CD14-positive monocyte (primary cell): ENCODE measurements around the gene UBE2E2. TPM values are rescaled to one million over a fixed set of nuclear protein-coding genes. Genes with fewer than 3 reads are reported as not detected.

Experiments
- DNase-seq, 3 donors: peaks; one replicate each; pipeline ENCODE4 v3.0.0-alpha.2; 2011 to 2022
- H2AFZ ChIP-seq: 2 replicates; pipeline ENCODE4 v1.6.0; 2012; ENCODE audit warnings: mild to moderate bottlenecking, low read depth, low read length, inconsistent platforms; ENCODE audit not compliant: insufficient read depth, poor library complexity, severe bottlenecking
- H3K27ac ChIP-seq, 2 donors: 1 replicate in 1 of 2; 2 replicates in 1 of 2; pipeline ENCODE4 v1.5.1; 2012 to 2013; ENCODE audit warnings: low read length in 2 of 2, control low read depth in 1 of 2, inconsistent platforms in 1 of 2, low read depth in 1 of 2, mild to moderate bottlenecking in 1 of 2
- H3K27me3 ChIP-seq, 2 donors: one replicate each; pipeline versions ENCODE4 v1.6.0 to v1.6.1; 2011 to 2013; ENCODE audit warnings: low read length in 2 of 2; ENCODE audit not compliant: control insufficient read depth in 2 of 2, insufficient read depth in 2 of 2
- H3K36me3 ChIP-seq, 2 donors: replicated peaks in 1 of 2; 1 replicate in 1 of 2; 2 replicates in 1 of 2; pipeline versions ENCODE4 v1.5.1 to v1.6.1; 2012 to 2013; ENCODE audit warnings: low read length in 2 of 2, control low read depth in 1 of 2, inconsistent platforms in 1 of 2, mild to moderate bottlenecking in 1 of 2; ENCODE audit not compliant: insufficient read depth in 2 of 2, control insufficient read depth in 1 of 2
- H3K4me1 ChIP-seq, 2 donors: 1 replicate in 1 of 2; 2 replicates in 1 of 2; pipeline versions ENCODE4 v1.5.1 to v1.6.1; 2012 to 2013; ENCODE audit warnings: low read length in 2 of 2, control low read depth in 1 of 2, inconsistent platforms in 1 of 2, mild to moderate bottlenecking in 1 of 2, moderate library complexity in 1 of 2; ENCODE audit not compliant: insufficient read depth in 2 of 2, control insufficient read depth in 1 of 2
- H3K4me2 ChIP-seq: replicated peaks from 2 replicates; pipeline ENCODE3; 2012; ENCODE audit warnings: low read length, moderate library complexity, mild to moderate bottlenecking; ENCODE audit not compliant: poor library complexity, severe bottlenecking; ENCODE audit errors: extremely low read depth
- H3K4me3 ChIP-seq, 3 experiments: fragments of 200-600 bp in 1 of 3; sonication (generic) in 1 of 3; replicated peaks in 1 of 3; 1 replicate in 2 of 3; 2 replicates in 1 of 3; pipeline ENCODE4 v1.5.1; 2011 to 2013; ENCODE audit warnings: low read length in 3 of 3, mild to moderate bottlenecking in 3 of 3, control low read depth in 2 of 3, low read depth in 2 of 3, inconsistent platforms in 1 of 3, moderate library complexity in 1 of 3
- H3K79me2 ChIP-seq: 2 replicates; pipeline ENCODE4 v1.6.0; 2012; ENCODE audit warnings: mild to moderate bottlenecking, control low read depth, inconsistent platforms, low read length, moderate library complexity; ENCODE audit not compliant: insufficient read depth
- H3K9ac ChIP-seq: 2 replicates; pipeline ENCODE4 v1.6.0; 2017; ENCODE audit warnings: low read length, mild to moderate bottlenecking; ENCODE audit not compliant: insufficient read depth, poor library complexity, severe bottlenecking
- H3K9me3 ChIP-seq, 2 donors: replicated peaks in 1 of 2; 1 replicate in 1 of 2; 2 replicates in 1 of 2; pipeline versions ENCODE4 v1.5.1 to v1.6.1; 2012 to 2013; ENCODE audit warnings: low read length in 2 of 2, control low read depth in 1 of 2; ENCODE audit not compliant: control insufficient read depth in 1 of 2, insufficient read depth in 1 of 2
- H4K20me1 ChIP-seq: 2 replicates; pipeline ENCODE4 v1.6.0; 2012; ENCODE audit warnings: mild to moderate bottlenecking, low read length, control low read depth, moderate library complexity; ENCODE audit not compliant: insufficient read depth
- H3K27ac Mint-ChIP-seq, 7 donors: one replicate each; pipeline ENCODE4 v1.8.0; 2020; ENCODE audit warnings: mild to moderate bottlenecking in 7 of 7, mixed read lengths in 7 of 7, moderate library complexity in 6 of 7, inconsistent platforms in 2 of 7
- H3K27me3 Mint-ChIP-seq, 3 donors: one replicate each; pipeline ENCODE4 v1.8.0; 2021 to 2022; ENCODE audit warnings: low read depth in 3 of 3, mild to moderate bottlenecking in 3 of 3, mixed read lengths in 3 of 3, moderate library complexity in 3 of 3, inconsistent platforms in 1 of 3
- H3K36me3 Mint-ChIP-seq, 2 donors: one replicate each; pipeline ENCODE4 v1.8.0; 2020; ENCODE audit warnings: mixed read lengths in 2 of 2, inconsistent platforms in 1 of 2, mild to moderate bottlenecking in 1 of 2
- H3K4me1 Mint-ChIP-seq: one replicate; pipeline ENCODE4 v1.8.0; 2020; ENCODE audit warnings: mild to moderate bottlenecking, mixed read lengths
- H3K4me3 Mint-ChIP-seq, 2 donors: one replicate each; pipeline ENCODE4 v1.8.0; 2020; ENCODE audit warnings: mild to moderate bottlenecking in 2 of 2, mixed read lengths in 2 of 2, moderate library complexity in 1 of 2
- H3K9me3 Mint-ChIP-seq, 7 donors: one replicate each; pipeline ENCODE4 v1.8.0; 2020 to 2022; ENCODE audit warnings: mixed read lengths in 7 of 7, mild to moderate bottlenecking in 6 of 7, moderate library complexity in 6 of 7, inconsistent platforms in 2 of 7
- CTCF ChIP-seq: fragments of 200-600 bp; IDR thresholded peaks from one replicate; pipeline ENCODE4 v1.8.0; 2022; ENCODE audit warnings: antibody characterized with exemption, mild to moderate bottlenecking
- WGBS: methylation state at CpG from one replicate; pipeline ENCODE4 v1.1.5; 2013; ENCODE audit warnings: missing lambda C conversion rate; ENCODE audit not compliant: insufficient coverage; 5-methylcytosine and 5-hydroxymethylcytosine counted together
- intact Hi-C, 2 donors: fragments of 100-400 bp; cut with micrococcal nuclease; formaldehyde crosslinking; loops; one replicate each; pipeline versions ENCODE4 v1.15.0 to v1.15.1; 2023
- polyA plus RNA-seq, 3 donors: library from polyadenylated mRNA; depleted of rRNA in 1 of 3; unstranded in 2 of 3; stranded (reverse) in 1 of 3; fragments of 300-500 nt in 2 of 3; fragments of >200 nt in 1 of 3; fragmentation: Illumina TruSeq in 2 of 3; gene quantifications; 1 replicate in 2 of 3; 2 replicates in 1 of 3; pipeline ENCODE4 v1.2.3, GENCODE V29; 2012 to 2021

Gene UBE2E2
- polyA plus RNA-seq, 3 donors, result 25.8 to 78.0 (median 66.3) TPM

GRCh38 chr3:23533596-23533995 is 330.5 kb downstream of the UBE2E2 start:
- Mint-ChIP-seq H3K9me3 (no peaks in the 10 kb centered on the region), H3K4me3 (no peak overlapping the region), H3K36me3 (peaks cover 9 to 10% of the 10 kb centered on the region in 2 donors), H3K27ac (no peak overlapping the region), H3K4me1 (no peaks in the 10 kb centered on the region), H3K27me3 (no peaks in the 10 kb centered on the region)
- no peaks in the 10 kb centered on the region for H3K27me3 ChIP-seq
- intact Hi-C loops, result no loop called here
- no peaks in the 10 kb centered on the region for H3K79me2 ChIP-seq
- H4K20me1 ChIP-seq, result no peaks in the 10 kb centered on the region
- H3K27ac ChIP-seq, result no peak overlapping the region
- 93% methylated on average over 4 of the region's 11 CpGs for WGBS
- DNase-seq, result no peak
- H3K4me2 ChIP-seq, result no peak overlapping the region
- no peaks in the 10 kb centered on the region for H3K36me3 ChIP-seq
- H3K9ac ChIP-seq, result no peak overlapping the region
- no peak overlapping the region for H3K4me3 ChIP-seq
- no peaks in the 10 kb centered on the region for H3K9me3 ChIP-seq
- TF ChIP-seq CTCF, result no peak
- H2AFZ ChIP-seq, result no peak overlapping the region
- no peaks in the 10 kb centered on the region for H3K4me1 ChIP-seq

GRCh38 chr3:23533996-23534395 is 330.9 kb downstream of the UBE2E2 start:
- no peaks in the 10 kb centered on the region for H3K27me3 ChIP-seq
- H3K36me3 Mint-ChIP-seq, result peaks cover 9 to 10% of the 10 kb centered on the region in 2 donors
- H3K36me3 ChIP-seq, result no peaks in the 10 kb centered on the region
- H3K27ac ChIP-seq, result no peak overlapping the region
- H3K79me2 ChIP-seq, result no peaks in the 10 kb centered on the region
- no peak for TF ChIP-seq CTCF
- H3K9ac ChIP-seq, result no peak overlapping the region
- no peaks in the 10 kb centered on the region for H3K4me1 ChIP-seq
- H3K4me3 Mint-ChIP-seq, result no peak overlapping the region
- WGBS, result no CpG with 5 or more reads among the region's 2 CpGs
- no peak overlapping the region for H3K27ac Mint-ChIP-seq
- no peaks in the 10 kb centered on the region for H3K9me3 ChIP-seq
- no peaks in the 10 kb centered on the region for H3K9me3 Mint-ChIP-seq
- no peak overlapping the region for H3K4me2 ChIP-seq
- DNase-seq, result no peak
- intact Hi-C loops, result no loop called here
- no peak overlapping the region for H2AFZ ChIP-seq
- no peaks in the 10 kb centered on the region for H4K20me1 ChIP-seq
- H3K4me1 Mint-ChIP-seq, result no peaks in the 10 kb centered on the region
- H3K4me3 ChIP-seq, result no peak overlapping the region
- no peaks in the 10 kb centered on the region for H3K27me3 Mint-ChIP-seq
